Nucleus accumbens (tissue), 56 donors: ENCODE results near the gene CTNNA2.
A peak's percentile ranks its signal among the peaks of the same experiment; 100 is the strongest.

Experiments
- DNase-seq, 56 donors: peaks; one replicate each; lab custom pipeline; 2025; lab: John Stamatoyannopoulos, UW

The CTNNA2 gene

DNA sequence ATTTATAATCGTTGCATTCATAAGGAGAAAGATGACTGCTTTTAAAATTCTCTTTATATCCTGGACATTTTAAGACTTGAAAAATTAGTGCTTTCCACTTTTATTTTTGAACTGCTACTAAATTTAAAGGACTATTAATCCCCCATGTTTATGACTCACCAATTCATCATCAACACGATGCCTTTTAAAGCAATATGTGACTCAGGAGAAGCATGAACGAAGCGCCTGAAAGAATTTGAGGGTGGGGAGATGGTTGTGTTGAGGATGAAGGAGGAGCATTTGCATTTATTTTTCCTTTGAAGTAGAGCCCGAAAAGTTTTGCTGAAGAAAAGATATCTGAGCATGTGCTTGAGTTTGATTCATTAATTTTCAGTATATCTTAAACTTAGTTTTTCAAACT, 983.9 kb downstream of the CTNNA2 start:
- DNase-seq: peak in 8 of 56 donors; percentile 3 to 55 (median 18)

GRCh38 chr2:80499095-80499494, 986.2 kb downstream of the CTNNA2 start:
- DNase-seq: peak in 35 of 56 donors; percentile 0 to 76 (median 25)

DNA sequence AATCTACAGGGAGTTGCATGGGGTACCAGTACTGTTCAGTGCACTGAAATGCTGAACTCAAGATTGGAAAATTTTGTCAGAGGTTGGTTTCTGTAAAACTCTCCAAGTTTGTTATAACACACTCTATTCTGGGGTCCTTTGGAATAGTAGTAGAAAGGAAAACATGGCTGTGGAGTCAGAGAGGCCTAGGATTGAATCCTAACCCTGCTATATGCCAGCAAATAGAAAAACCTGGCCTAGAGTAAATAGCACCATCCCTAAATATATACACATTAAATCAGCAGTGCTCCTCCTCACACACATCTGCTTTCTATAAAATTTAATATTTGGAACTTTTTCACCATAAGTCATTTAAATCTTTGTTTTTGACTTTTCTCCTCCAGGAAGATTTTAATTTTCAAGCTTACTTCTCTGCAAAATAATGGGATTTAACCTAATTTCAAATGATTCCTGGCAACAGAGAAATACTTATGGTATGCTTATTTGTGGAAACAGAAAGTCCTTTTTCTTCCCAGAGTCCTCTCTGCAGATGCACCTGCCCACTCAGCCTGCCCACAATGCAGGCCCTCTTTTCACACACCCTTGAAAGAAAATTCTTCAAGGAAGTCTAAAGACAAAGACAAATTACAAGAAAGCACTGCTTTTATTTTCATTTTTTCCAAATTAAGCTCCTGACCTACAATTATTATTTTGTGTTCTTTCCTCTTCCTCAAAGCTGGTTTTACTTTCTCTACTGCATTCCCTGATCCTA, 989.2 kb downstream of the CTNNA2 start:
- no peak for DNase-seq

- no peak for DNase-seq
Observed at GRCh38 chr2:80506563-80506962, 993.7 kb downstream of the CTNNA2 start.

DNA sequence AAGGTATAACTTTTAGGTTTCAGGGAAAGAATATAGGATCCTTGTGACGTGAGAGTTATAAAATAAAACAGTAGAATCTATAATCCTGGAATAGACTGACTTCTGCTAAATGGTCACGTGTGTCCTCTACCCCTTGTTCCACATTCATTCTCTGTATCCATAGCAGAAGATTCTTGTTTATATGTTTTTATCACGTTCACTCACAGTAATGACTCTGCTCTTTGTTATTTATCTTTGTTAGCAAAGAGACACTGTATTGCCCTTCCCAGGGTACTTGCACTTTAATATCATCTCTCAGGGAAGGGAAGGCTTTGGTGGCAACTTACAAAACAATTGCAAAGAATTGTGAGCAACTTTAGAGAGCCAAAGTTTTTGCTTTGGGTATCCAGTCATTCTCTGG, 997.9 kb downstream of the CTNNA2 start:
- no peak for DNase-seq

GRCh38 chr2:80515964-80516363, 1003.1 kb downstream of the CTNNA2 start:
- DNase-seq: no peak

GRCh38 chr2:80517316-80517715, 1004.5 kb downstream of the CTNNA2 start:
- no peak for DNase-seq

- no peak for DNase-seq
Observed at GRCh38 chr2:80519121-80519643, 1006.3 kb downstream of the CTNNA2 start.

- peak in 3 of 56 donors; percentile 3 to 22 (median 6) for DNase-seq
Observed at GRCh38 chr2:80519699-80520291, 1006.9 kb downstream of the CTNNA2 start.

- DNase-seq: no peak
Observed at GRCh38 chr2:80525152-80525551, 1012.3 kb downstream of the CTNNA2 start.

- no peak for DNase-seq
Observed at GRCh38 chr2:80527119-80527518, 1014.3 kb downstream of the CTNNA2 start.

DNA sequence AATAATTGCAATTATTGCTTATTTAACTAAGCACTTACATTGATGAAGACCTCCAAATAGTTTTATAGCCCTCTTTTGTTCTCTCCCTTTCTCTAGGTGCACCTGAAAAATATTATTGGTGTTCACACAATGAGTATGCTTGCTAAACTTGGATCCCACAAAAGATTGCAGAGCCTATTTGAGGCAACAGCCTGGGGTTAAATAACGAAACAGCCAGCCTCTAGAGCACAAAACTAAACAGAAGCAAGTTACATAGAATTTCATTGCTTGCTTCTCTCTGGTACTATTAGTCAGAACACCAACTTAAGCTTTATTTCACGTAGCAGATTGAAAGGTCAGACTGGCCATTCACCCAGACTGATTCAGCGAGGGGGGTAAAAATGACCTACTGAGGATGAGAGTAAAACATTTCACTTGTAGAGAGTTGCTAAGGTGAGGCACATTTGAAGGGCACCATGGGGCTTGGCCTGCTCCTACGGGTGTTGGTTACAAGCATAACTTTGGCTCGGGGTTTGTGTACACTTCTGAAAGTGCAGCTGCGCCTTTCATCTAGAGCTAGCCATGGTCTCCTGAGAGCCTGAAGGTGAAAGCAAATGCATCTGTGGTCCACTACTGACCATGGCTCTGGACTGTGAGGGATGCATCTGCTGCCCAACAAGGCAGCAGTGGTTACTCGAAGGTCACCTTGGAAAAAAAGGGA, 1016.8 kb downstream of the CTNNA2 start:
- no peak for DNase-seq

GRCh38 chr2:80530442-80531064, 1017.7 kb downstream of the CTNNA2 start:
- DNase-seq: no peak

GRCh38 chr2:80531319-80531718, 1018.5 kb downstream of the CTNNA2 start:
- no peak for DNase-seq

- DNase-seq: no peak
Observed at GRCh38 chr2:80545420-80546210, 1032.8 kb downstream of the CTNNA2 start.

DNA sequence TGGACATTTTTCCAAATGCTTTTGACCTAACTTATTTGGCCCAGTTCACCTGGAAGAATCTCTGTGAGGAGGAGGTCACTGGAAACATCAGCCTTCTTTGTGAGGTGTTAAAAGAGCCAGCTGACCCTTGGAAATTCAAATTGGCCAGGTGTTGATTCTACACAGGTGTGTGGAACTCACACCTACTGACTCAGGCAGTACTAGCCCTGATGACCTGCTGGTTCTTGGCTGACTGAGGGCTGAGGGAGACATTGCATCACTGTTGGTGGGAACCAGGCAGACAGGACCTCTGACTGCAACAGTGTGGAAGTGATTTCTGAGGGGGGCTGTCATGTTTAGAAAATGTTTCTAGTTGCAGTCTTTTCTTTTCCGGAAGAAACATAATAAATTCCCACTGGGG, 1033.9 kb downstream of the CTNNA2 start:
- no peak for DNase-seq

DNA sequence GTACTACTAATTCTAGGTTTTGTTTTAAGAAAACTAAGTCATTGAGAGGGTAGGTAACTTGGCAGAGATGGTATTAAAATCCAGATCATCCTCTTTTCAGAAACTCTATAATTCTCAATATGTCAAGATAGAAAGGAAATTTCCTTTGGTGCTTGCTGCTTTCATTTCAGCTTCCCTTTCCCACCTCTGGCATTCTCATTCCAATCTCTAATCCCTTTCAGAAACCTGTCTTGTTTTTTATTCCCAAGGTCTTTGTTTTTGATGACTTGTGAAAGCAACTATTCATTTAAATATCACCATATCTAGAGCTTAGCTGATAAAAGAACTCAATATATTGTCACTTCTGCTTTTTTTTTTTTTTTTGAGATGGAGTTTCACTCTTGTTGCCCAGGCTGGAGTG, 1034.5 kb downstream of the CTNNA2 start:
- DNase-seq: no peak

GRCh38 chr2:80548469-80548868, 1035.6 kb downstream of the CTNNA2 start:
- DNase-seq: peak in 3 of 56 donors; percentile 1 to 2 (median 2)

DNA sequence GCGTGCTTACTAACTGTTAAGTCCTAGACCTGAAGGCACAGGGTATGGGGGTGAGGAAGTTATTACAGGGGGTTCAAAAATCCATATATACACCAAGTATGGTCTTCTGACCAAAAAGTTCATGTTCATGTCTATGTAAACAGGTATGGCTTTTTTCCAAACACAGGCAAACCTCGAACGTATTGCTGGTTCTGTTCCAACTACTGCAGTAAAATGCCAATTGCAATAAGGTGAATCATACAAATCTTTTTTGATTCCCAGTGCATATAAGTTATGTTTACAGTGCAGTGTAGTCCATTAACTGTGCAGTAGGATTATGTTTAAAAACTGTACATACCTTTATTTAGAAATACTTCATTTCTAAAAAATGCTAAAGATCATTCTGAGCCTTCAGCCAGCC, 1037.0 kb downstream of the CTNNA2 start:
- no peak for DNase-seq

DNA sequence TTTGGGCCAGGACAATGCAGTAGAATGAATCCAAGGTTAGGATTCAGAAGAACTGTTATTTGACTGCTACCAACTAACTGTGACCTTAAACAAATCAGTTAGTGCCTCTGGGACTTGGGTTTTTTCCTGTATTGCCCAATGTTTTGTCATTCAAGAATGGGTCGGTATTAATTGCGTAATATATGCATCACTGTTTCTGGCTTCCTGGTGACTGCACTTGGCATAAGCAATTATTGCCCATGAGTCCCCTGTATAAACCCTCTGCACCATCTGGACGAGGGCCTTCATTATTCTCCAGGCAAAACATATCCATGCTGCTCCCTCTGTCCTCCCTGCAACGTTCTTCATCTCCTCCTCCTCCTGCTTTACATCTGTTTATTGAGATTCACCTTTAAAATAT, 1047.5 kb downstream of the CTNNA2 start:
- DNase-seq: no peak
